ENCODE measurements around the gene ALMS1.

Gene ALMS1

DNA sequence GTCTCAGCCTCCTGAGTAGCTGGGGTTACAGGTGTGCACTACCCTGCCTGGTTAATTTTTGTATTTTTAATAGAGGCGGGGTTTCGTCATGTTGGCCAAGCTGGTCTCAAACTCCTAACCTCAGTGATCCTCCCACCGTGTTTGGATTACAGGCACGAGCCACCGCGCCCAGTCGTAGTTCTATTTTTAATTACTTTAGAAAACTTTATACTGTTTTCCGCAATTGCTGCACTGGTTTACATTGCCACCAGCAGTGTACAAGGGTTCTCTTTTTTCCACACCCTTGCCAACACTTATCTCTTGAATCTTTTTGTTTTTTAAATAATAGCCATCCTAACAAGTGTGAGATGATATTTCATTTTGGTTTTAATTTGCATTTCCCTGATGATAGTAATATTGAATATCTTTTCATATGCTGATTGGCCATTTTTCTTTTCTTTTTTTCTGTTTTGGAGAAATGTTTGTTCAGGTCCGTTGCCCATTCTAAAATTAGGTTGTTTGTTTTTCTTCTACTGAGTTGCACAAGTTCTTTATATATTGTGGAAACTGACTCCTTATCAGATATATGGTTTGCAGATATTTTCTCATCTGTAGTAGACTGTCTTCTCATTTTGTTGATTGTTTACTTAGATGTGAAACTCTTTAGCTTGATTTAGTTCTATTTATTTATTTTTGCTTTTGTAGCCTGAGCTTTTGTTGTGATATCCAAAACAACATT, 16.9 kb downstream of the ALMS1 start:
- H4K8ac ChIP-seq (ENCODE audit: low read length) = no peak overlapping the region
- WGBS = 95% methylated on average over 8 of the region's 9 CpGs

DNA sequence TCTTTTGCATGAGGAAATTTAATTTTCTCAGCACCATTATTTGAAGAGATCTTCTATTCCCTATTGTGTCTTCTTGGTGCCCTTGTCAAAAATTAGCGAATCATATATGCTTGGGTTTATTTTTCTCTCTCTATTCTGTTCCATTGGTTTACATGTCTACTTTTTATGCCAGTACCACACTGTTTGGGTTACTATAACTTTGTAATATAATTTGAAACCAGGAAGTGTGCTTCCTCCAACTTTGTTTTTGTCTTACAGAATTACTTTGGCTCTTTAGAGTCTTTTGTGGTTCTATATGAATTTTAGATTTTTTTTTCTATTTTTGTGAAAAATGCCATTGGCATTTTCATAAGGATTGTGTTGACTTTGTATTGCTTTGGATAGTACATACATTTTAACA, 17.6 kb downstream of the ALMS1 start:
- H3K9me3 ChIP-seq (ENCODE audit: control insufficient read depth, low read length) = peaks cover 23% of the 10 kb centered on the region
- no peak overlapping the region for H3K9ac ChIP-seq (ENCODE audit: low read length)
- no peak overlapping the region for H3K4ac ChIP-seq (ENCODE audit: low read depth in 1 of 2, low read length in 2 of 2)
- H4K91ac ChIP-seq (ENCODE audit: low read length) = no peak overlapping the region
- H2BK120ac ChIP-seq (ENCODE audit: low read depth, low read length) = no peak overlapping the region
- H2AFZ ChIP-seq (ENCODE audit: low read depth, low read length) = no peak overlapping the region
- H3K27me3 ChIP-seq (ENCODE audit: control insufficient read depth in 1 of 2, insufficient read depth in 1 of 2, low read length in 2 of 2) = no peaks in the 10 kb centered on the region
- H4K8ac ChIP-seq (ENCODE audit: low read length) = no peak overlapping the region
- peaks cover 3% of the 10 kb centered on the region for H3K4me1 ChIP-seq (ENCODE audit: control insufficient read depth, insufficient read depth, low read depth, low read length)
- H3K23ac ChIP-seq (ENCODE audit: low read length in 2 of 2) = no peak overlapping the region
- no peak overlapping the region for H3K4me3 ChIP-seq (ENCODE audit: insufficient read depth in 1 of 2, low read depth in 1 of 2, low read length in 2 of 2)
- no peak overlapping the region for H2BK5ac ChIP-seq (ENCODE audit: low read depth, low read length, poor library complexity, severe bottlenecking)
- no peak overlapping the region for H3K18ac ChIP-seq (ENCODE audit: low read depth in 1 of 2, low read length in 2 of 2)
- H3K4me2 ChIP-seq (ENCODE audit: low read length, poor library complexity, severe bottlenecking) = no peak overlapping the region
- H2AK5ac ChIP-seq (ENCODE audit: low read length, severe bottlenecking) = no peak overlapping the region
- H2BK12ac ChIP-seq (ENCODE audit: low read length in 2 of 2) = no peak overlapping the region
- H3K27ac ChIP-seq (ENCODE audit: low read length, poor library complexity, severe bottlenecking) = no peak overlapping the region
- no peak overlapping the region for H3K14ac ChIP-seq (ENCODE audit: low read length in 2 of 2)
- H3K36me3 ChIP-seq (ENCODE audit: control insufficient read depth in 1 of 2, insufficient read depth in 2 of 2, low read depth in 1 of 2, low read length in 2 of 2) = peaks cover 0 to 2% of the 10 kb centered on the region in 2 experiments
- no peak overlapping the region for H2BK15ac ChIP-seq (ENCODE audit: low read depth, poor library complexity, severe bottlenecking)
- peaks cover 23% of the 10 kb centered on the region for H3K79me1 ChIP-seq (replicated peaks; ENCODE audit: low read length, poor library complexity, severe bottlenecking)
- no peak for DNase-seq
- no CpG with 5 or more reads among the region's 1 CpG for WGBS

More for the DNA sequence above, 16.9 kb downstream of the ALMS1 start:
- Histone ChIP-seq H3K18ac (ENCODE audit: low read depth in 1 of 2, low read length in 2 of 2) (no peak overlapping the region), H3K4me1 (ENCODE audit: control insufficient read depth, insufficient read depth, low read depth, low read length) (peaks cover 3% of the 10 kb centered on the region), H2AFZ (ENCODE audit: low read depth, low read length) (no peak overlapping the region), H3K79me1 (replicated peaks; ENCODE audit: low read length, poor library complexity, severe bottlenecking) (peaks cover 23% of the 10 kb centered on the region), H3K36me3 (ENCODE audit: control insufficient read depth in 1 of 2, insufficient read depth in 2 of 2, low read depth in 1 of 2, low read length in 2 of 2) (peaks cover 0 to 2% of the 10 kb centered on the region in 2 experiments), H3K4me2 (ENCODE audit: low read length, poor library complexity, severe bottlenecking) (no peak overlapping the region), H3K27me3 (ENCODE audit: control insufficient read depth in 1 of 2, insufficient read depth in 1 of 2, low read length in 2 of 2) (no peaks in the 10 kb centered on the region), H3K4me3 (ENCODE audit: insufficient read depth in 1 of 2, low read depth in 1 of 2, low read length in 2 of 2) (no peak overlapping the region), H3K9ac (ENCODE audit: low read length) (no peak overlapping the region), H3K27ac (ENCODE audit: low read length, poor library complexity, severe bottlenecking) (no peak overlapping the region), H2BK120ac (ENCODE audit: low read depth, low read length) (no peak overlapping the region), H3K23ac (ENCODE audit: low read length in 2 of 2) (no peak overlapping the region), H4K91ac (ENCODE audit: low read length) (no peak overlapping the region), H3K9me3 (ENCODE audit: control insufficient read depth, low read length) (peaks cover 23% of the 10 kb centered on the region), H2BK12ac (ENCODE audit: low read length in 2 of 2) (no peak overlapping the region), H3K14ac (ENCODE audit: low read length in 2 of 2) (no peak overlapping the region), H2AK5ac (ENCODE audit: low read length, severe bottlenecking) (no peak overlapping the region), H2BK5ac (ENCODE audit: low read depth, low read length, poor library complexity, severe bottlenecking) (no peak overlapping the region), H2BK15ac (ENCODE audit: low read depth, poor library complexity, severe bottlenecking) (no peak overlapping the region), H3K4ac (ENCODE audit: low read depth in 1 of 2, low read length in 2 of 2) (no peak overlapping the region)
- no peak for DNase-seq

DNA sequence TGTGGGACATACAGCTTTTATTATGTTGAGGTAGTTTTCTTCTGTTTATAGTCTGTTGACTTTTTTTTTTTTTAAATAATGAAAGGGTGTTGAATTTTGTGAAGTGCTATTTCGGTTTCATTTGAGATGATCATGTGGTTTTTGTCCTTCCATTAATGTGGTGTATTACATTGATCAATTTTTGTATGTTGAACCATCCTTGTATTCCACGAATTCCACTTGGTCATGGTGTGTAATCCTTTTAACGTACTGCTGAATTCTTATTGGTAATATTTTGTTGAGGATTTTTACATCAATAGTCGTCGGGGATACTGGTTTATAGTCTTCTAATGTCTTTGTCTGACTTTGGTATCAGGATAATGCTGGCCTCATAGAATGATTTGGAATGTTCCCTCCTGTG, 18.8 kb downstream of the ALMS1 start:
- Histone ChIP-seq H4K8ac (ENCODE audit: low read length) (no peak overlapping the region), H2BK15ac (ENCODE audit: low read depth, poor library complexity, severe bottlenecking) (no peak overlapping the region), H2BK12ac (ENCODE audit: low read length in 2 of 2) (no peak overlapping the region), H2AFZ (ENCODE audit: low read depth, low read length) (no peak overlapping the region), H3K4me1 (ENCODE audit: control insufficient read depth, insufficient read depth, low read depth, low read length) (peaks cover 3% of the 10 kb centered on the region), H3K79me1 (replicated peaks; ENCODE audit: low read length, poor library complexity, severe bottlenecking) (peaks cover 20% of the 10 kb centered on the region), H3K14ac (ENCODE audit: low read length in 2 of 2) (no peak overlapping the region), H4K91ac (ENCODE audit: low read length) (no peak overlapping the region), H2BK5ac (ENCODE audit: low read depth, low read length, poor library complexity, severe bottlenecking) (no peak overlapping the region), H3K27ac (ENCODE audit: low read length, poor library complexity, severe bottlenecking) (no peak overlapping the region), H3K36me3 (ENCODE audit: control insufficient read depth in 1 of 2, insufficient read depth in 2 of 2, low read depth in 1 of 2, low read length in 2 of 2) (peaks cover 0 to 2% of the 10 kb centered on the region in 2 experiments), H2AK5ac (ENCODE audit: low read length, severe bottlenecking) (no peak overlapping the region), H3K9ac (ENCODE audit: low read length) (no peak overlapping the region), H3K4me2 (ENCODE audit: low read length, poor library complexity, severe bottlenecking) (no peak overlapping the region), H3K27me3 (ENCODE audit: control insufficient read depth in 1 of 2, insufficient read depth in 1 of 2, low read length in 2 of 2) (no peaks in the 10 kb centered on the region), H3K4ac (ENCODE audit: low read depth in 1 of 2, low read length in 2 of 2) (no peak overlapping the region), H3K23ac (ENCODE audit: low read length in 2 of 2) (no peak overlapping the region), H3K9me3 (ENCODE audit: control insufficient read depth, low read length) (peaks cover 18% of the 10 kb centered on the region), H2BK120ac (ENCODE audit: low read depth, low read length) (no peak overlapping the region), H3K4me3 (ENCODE audit: insufficient read depth in 1 of 2, low read depth in 1 of 2, low read length in 2 of 2) (no peak overlapping the region), H3K18ac (ENCODE audit: low read depth in 1 of 2, low read length in 2 of 2) (no peak overlapping the region)
- no peak for DNase-seq
- 97% methylated on average over 5 of the region's 5 CpGs for WGBS

DNA sequence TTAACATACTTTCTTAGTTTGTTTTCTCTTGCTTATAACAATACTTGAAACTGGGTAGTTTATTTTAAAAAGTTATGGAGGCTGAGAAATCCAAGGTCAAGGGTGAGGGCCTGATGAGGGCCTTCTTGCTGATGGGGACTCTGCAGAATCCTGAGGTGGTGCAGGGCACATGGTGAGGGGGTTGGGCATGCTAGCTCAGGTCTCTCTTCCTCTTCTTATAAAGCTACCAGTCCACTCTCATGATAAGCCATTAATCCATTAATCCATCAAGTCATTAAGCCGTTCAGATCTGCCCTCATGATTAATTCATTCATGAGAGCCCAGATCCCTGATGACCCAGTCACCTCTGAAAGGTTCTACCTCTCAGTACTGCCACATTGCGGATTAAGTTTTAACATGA, 21.4 kb downstream of the ALMS1 start:
- no peak overlapping the region for H3K14ac ChIP-seq (ENCODE audit: low read length in 2 of 2)
- H3K79me1 ChIP-seq (replicated peaks; ENCODE audit: low read length, poor library complexity, severe bottlenecking) = peaks cover 21% of the 10 kb centered on the region
- H2BK120ac ChIP-seq (ENCODE audit: low read depth, low read length) = no peak overlapping the region
- no peak overlapping the region for H3K23ac ChIP-seq (ENCODE audit: low read length in 2 of 2)
- H3K9me3 ChIP-seq (ENCODE audit: control insufficient read depth, low read length) = peaks cover 17% of the 10 kb centered on the region
- H3K27ac ChIP-seq (ENCODE audit: low read length, poor library complexity, severe bottlenecking) = no peak overlapping the region
- H3K4ac ChIP-seq (ENCODE audit: low read depth in 1 of 2, low read length in 2 of 2) = no peak overlapping the region
- no peaks in the 10 kb centered on the region for H3K27me3 ChIP-seq (ENCODE audit: control insufficient read depth in 1 of 2, insufficient read depth in 1 of 2, low read length in 2 of 2)
- H3K9ac ChIP-seq (ENCODE audit: low read length) = no peak overlapping the region
- H3K4me1 ChIP-seq (ENCODE audit: control insufficient read depth, insufficient read depth, low read depth, low read length) = peaks cover 3% of the 10 kb centered on the region
- H2BK12ac ChIP-seq (ENCODE audit: low read length in 2 of 2) = no peak overlapping the region
- no peak overlapping the region for H3K4me3 ChIP-seq (ENCODE audit: insufficient read depth in 1 of 2, low read depth in 1 of 2, low read length in 2 of 2)
- H3K18ac ChIP-seq (ENCODE audit: low read depth in 1 of 2, low read length in 2 of 2) = no peak overlapping the region
- WGBS = 82% methylated on average over 1 of the region's 2 CpGs
- H4K91ac ChIP-seq (ENCODE audit: low read length) = no peak overlapping the region
- no peaks in the 10 kb centered on the region for H3K36me3 ChIP-seq (ENCODE audit: control insufficient read depth in 1 of 2, insufficient read depth in 2 of 2, low read depth in 1 of 2, low read length in 2 of 2)
- no peak overlapping the region for H3K4me2 ChIP-seq (ENCODE audit: low read length, poor library complexity, severe bottlenecking)
- no peak overlapping the region for H4K8ac ChIP-seq (ENCODE audit: low read length)
- no peak overlapping the region for H2BK15ac ChIP-seq (ENCODE audit: low read depth, poor library complexity, severe bottlenecking)
- DNase-seq = no peak
- no peak overlapping the region for H2BK5ac ChIP-seq (ENCODE audit: low read depth, low read length, poor library complexity, severe bottlenecking)
- no peak overlapping the region for H2AFZ ChIP-seq (ENCODE audit: low read depth, low read length)
- H2AK5ac ChIP-seq (ENCODE audit: low read length, severe bottlenecking) = no peak overlapping the region
